Ovary (tissue), 3 donors: ENCODE results near the gene TNFRSF21.

Experiments
- EP300 ChIP-seq: sonication (generic); formaldehyde crosslinking; IDR thresholded peaks from one replicate; pipeline ENCODE4 v1.6.1; 2017; ENCODE audit warnings: antibody characterized with exemption
- POLR2A ChIP-seq: fragments of 450-650 bp; IDR thresholded peaks from one replicate; pipeline ENCODE4 v1.6.1; 2017; ENCODE audit warnings: antibody characterized with exemption, mild to moderate bottlenecking, moderate library complexity
- TF ChIP-seq, protein P1 (sequence below), 3 donors: fragments of 450-650 bp in 2 of 3; fragments of 200-600 bp in 1 of 3; IDR thresholded peaks; one replicate each; pipeline versions ENCODE4 v1.5.1 to v1.8.0; 2016 to 2022; ENCODE audit warnings: antibody characterized with exemption in 3 of 3, mild to moderate bottlenecking in 1 of 3
- donor health status: DM: no; HTN: no; CAD: no.

DNA sequence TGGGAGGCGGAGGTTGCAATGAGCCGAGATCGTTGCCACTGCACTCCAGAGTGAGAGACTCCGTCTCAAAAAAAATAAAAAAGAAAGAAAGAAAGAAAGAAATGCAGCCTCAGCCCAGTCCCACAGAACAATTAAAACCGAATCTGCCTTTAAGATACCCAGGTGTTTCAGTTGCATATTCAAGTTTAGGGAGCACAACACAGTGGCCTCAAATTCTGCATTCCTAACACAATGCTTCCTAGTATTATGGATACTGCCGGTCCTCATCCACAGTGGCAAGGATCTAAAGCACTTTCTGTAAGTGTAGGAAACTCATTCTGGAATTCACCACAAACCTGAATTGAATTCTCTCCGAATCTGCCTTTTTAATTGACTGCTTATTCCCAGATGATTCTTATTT lies 80.5 kb downstream of the TNFRSF21 start:
- TF ChIP-seq EP300, result no peak
- TF ChIP-seq, protein P1, sequence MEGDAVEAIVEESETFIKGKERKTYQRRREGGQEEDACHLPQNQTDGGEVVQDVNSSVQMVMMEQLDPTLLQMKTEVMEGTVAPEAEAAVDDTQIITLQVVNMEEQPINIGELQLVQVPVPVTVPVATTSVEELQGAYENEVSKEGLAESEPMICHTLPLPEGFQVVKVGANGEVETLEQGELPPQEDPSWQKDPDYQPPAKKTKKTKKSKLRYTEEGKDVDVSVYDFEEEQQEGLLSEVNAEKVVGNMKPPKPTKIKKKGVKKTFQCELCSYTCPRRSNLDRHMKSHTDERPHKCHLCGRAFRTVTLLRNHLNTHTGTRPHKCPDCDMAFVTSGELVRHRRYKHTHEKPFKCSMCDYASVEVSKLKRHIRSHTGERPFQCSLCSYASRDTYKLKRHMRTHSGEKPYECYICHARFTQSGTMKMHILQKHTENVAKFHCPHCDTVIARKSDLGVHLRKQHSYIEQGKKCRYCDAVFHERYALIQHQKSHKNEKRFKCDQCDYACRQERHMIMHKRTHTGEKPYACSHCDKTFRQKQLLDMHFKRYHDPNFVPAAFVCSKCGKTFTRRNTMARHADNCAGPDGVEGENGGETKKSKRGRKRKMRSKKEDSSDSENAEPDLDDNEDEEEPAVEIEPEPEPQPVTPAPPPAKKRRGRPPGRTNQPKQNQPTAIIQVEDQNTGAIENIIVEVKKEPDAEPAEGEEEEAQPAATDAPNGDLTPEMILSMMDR (IDR thresholded peaks at IDR 0.05), result no peak
- TF ChIP-seq POLR2A, result no peak
